ENCODE data around the gene CNTN4. TPM values are rescaled to one million over a fixed set of nuclear protein-coding genes. Genes with fewer than 3 reads are reported as not detected.

Gene CNTN4
- total and polyA plus RNA-seq, 2 of the 8 experiments (the other 6 are each of a cell fraction or from before 2014, with no cell fraction given), result 0.41 to 2.2 TPM

- no peaks in the 10 kb centered on the region for H4K20me1 ChIP-seq (replicated peaks in 1 of 2; ENCODE audit: control insufficient read depth in 1 of 2, insufficient read depth in 2 of 2, low read length in 2 of 2)
- peaks cover 12 to 17% of the 10 kb centered on the region in 2 experiments for H3K9me3 ChIP-seq (ENCODE audit: insufficient read depth in 2 of 2, low read depth in 1 of 2, low read length in 1 of 2)
- no peak overlapping the region for H3K23ac ChIP-seq (ENCODE audit: insufficient read length)
- H3K4ac ChIP-seq (replicated peaks; ENCODE audit: insufficient read length, low read depth, low read length), result no peak overlapping the region
- H3K18ac ChIP-seq (ENCODE audit: extremely low read depth, low read length), result no peak overlapping the region
- H3K9ac ChIP-seq (replicated peaks in 1 of 4; ENCODE audit: extremely low read depth in 1 of 4, low read depth in 3 of 4, low read length in 3 of 4), result no peak overlapping the region
- no peak overlapping the region for H2BK20ac ChIP-seq (ENCODE audit: low read length)
- no peaks in the 10 kb centered on the region for H3K79me1 ChIP-seq (ENCODE audit: low read depth, low read length)
- no peak for TF ChIP-seq ASH2L (IDR thresholded peaks at IDR 0.05; ENCODE audit: low read length)
- no peak for TF ChIP-seq CHD2 (IDR thresholded peaks at IDR 0.05; ENCODE audit: low read length)
- no peak for TF ChIP-seq EP300 (IDR thresholded peaks at IDR 0.05; ENCODE audit: borderline replicate concordance in 1 of 2, low read depth in 2 of 2, low read length in 2 of 2)
- no peak for TF ChIP-seq POLR2AphosphoS5 (IDR thresholded peaks at IDR 0.05; ENCODE audit: low read depth, low read length)
- no peak for TF ChIP-seq ZNF274 (IDR thresholded peaks at IDR 0.05; ENCODE audit: borderline replicate concordance, extremely low read depth, low read length)
- no peak overlapping the region for H4K5ac ChIP-seq (ENCODE audit: insufficient read length, low read depth, low read length)
- POLR2A ChIA-PET (ENCODE audit: partially characterized antibody), result no interaction called here
- H3K4me1 ChIP-seq (replicated peaks in 1 of 4; ENCODE audit: control insufficient read depth in 3 of 4, insufficient read depth in 4 of 4, low read length in 3 of 4), result no peaks in the 10 kb centered on the region
- no peak overlapping the region for H2BK120ac ChIP-seq (replicated peaks; ENCODE audit: low read depth, low read length)
- H3K27ac ChIP-seq (ENCODE audit: low read depth, low read length), result no peak overlapping the region
- H3K4me3 ChIP-seq (ENCODE audit: extremely low read depth in 1 of 4, insufficient read depth in 2 of 4, low read depth in 3 of 4, low read length in 4 of 4), result no peak overlapping the region
- H2BK5ac ChIP-seq (ENCODE audit: low read depth, low read length), result no peak overlapping the region
- 100% methylated on average over 1 of the region's 1 CpG for WGBS, 2 experiments (ENCODE audit: extremely low coverage in 1 of 2, insufficient coverage in 1 of 2, insufficient read length in 1 of 2, insufficient replicate concordance in 2 of 2, low coverage in 1 of 2, low lambda C conversion rate in 2 of 2, missing lambda C conversion rate in 1 of 2)
- no peaks in the 10 kb centered on the region for H3K27me3 ChIP-seq (replicated peaks in 1 of 4; ENCODE audit: control insufficient read depth in 3 of 4, extremely low read depth in 1 of 4, insufficient read depth in 3 of 4, low read length in 3 of 4)
- no peak overlapping the region for H3K56ac ChIP-seq (replicated peaks; ENCODE audit: insufficient read length, low read depth, low read length)
- no peak overlapping the region for H3K14ac ChIP-seq (ENCODE audit: insufficient read length)
- H2AFZ ChIP-seq (ENCODE audit: low read length), result no peak overlapping the region
- no peak overlapping the region for H4K8ac ChIP-seq (ENCODE audit: extremely low read depth, insufficient read depth, low read length)
- peaks cover 0 to 3% (median 0%) of the 10 kb centered on the region in 4 experiments; a peak in 1 of 8 replicates for H3K36me3 ChIP-seq (ENCODE audit: control insufficient read depth in 2 of 4, insufficient read depth in 4 of 4, low read length in 3 of 4)
- CTCF ChIA-PET (ENCODE audit: partially characterized antibody), result interaction anchor here (0.8 to 3.8 kb wide), 31 partner anchors 8 to 766 kb away, joined by 3 to 15 read pairs (median 4); no protein-coding TSS in a partner anchor
- no peak overlapping the region for H4K91ac ChIP-seq (replicated peaks; ENCODE audit: insufficient read length, low read length)
- H3K23me2 ChIP-seq (ENCODE audit: low read depth, low read length), result no peaks in the 10 kb centered on the region
- DNase-seq (ENCODE audit: low read depth in 1 of 2, low spot score in 2 of 2), result no peak
- no peak overlapping the region for H2BK15ac ChIP-seq (ENCODE audit: low read length)
- no peak overlapping the region for H3K4me2 ChIP-seq (ENCODE audit: insufficient read depth in 1 of 2, low read depth in 2 of 2, low read length in 2 of 2)
- H3K79me2 ChIP-seq (ENCODE audit: control insufficient read depth in 1 of 2, insufficient read depth in 2 of 2, low read length in 2 of 2), result no peaks in the 10 kb centered on the region
- no peak for FAIRE-seq
- no peak overlapping the region for H2AK5ac ChIP-seq (ENCODE audit: low read depth, low read length)
- no peak overlapping the region for H2BK12ac ChIP-seq (ENCODE audit: low read depth, low read length)
These were observed 822.8 kb downstream of the CNTN4 start for GRCh38 chr3:2921452-2921851.
